Neural cell (in vitro differentiated cells): Measurements from ENCODE around the gene CACNA2D2. TPM values are rescaled to one million over a fixed set of nuclear protein-coding genes. Genes with fewer than 3 reads are reported as not detected.

Source experiments
- H2AFZ ChIP-seq: fragments of 200-600, 300-800 bp; sonication (generic), shearing (Covaris generic); 2 replicates; pipeline ENCODE4 v1.6.0; 2014; ENCODE audit warnings: low read depth, mild to moderate bottlenecking, antibody characterized with exemption, low read length, moderate library complexity
- H3F3A ChIP-seq: fragments of 200-600 bp; shearing (Covaris generic); 2 replicates; pipeline ENCODE4 v1.6.1; 2016; ENCODE audit warnings: mild to moderate bottlenecking, moderate library complexity, mixed read lengths, antibody characterized with exemption, low read length; ENCODE audit not compliant: insufficient read depth, poor library complexity, severe bottlenecking
- H3K27ac ChIP-seq: fragments of 200-600, 300-800 bp; sonication (generic), shearing (Covaris generic); 2 replicates; pipeline ENCODE4 v1.5.1; 2014; ENCODE audit warnings: mild to moderate bottlenecking, low read length, moderate library complexity
- H3K27me3 ChIP-seq: fragments of 300-800, 200-600 bp; sonication (generic), shearing (Covaris generic); 2 replicates; pipeline ENCODE4 v1.6.0; 2014; ENCODE audit warnings: mild to moderate bottlenecking, low read depth, low read length, moderate library complexity; ENCODE audit not compliant: insufficient read depth
- H3K36me3 ChIP-seq: fragments of 300-800, 200-600 bp; sonication (generic), shearing (Covaris generic); 2 replicates; pipeline ENCODE4 v1.5.1; 2014; ENCODE audit warnings: mild to moderate bottlenecking, antibody characterized with exemption, low read length, moderate library complexity; ENCODE audit not compliant: insufficient read depth
- H3K4me2 ChIP-seq: fragments of 300-800, 200-600 bp; sonication (generic), shearing (Covaris generic); 2 replicates; pipeline ENCODE4 v1.6.0; 2014; ENCODE audit warnings: mild to moderate bottlenecking, low read length
- H3K4me3 ChIP-seq: fragments of 300-800, 200-600 bp; sonication (generic), shearing (Covaris generic); 2 replicates; pipeline ENCODE4 v1.5.1; 2014; ENCODE audit warnings: mild to moderate bottlenecking, low read length, moderate library complexity
- H3K79me2 ChIP-seq: fragments of 200-600 bp; shearing (Covaris generic); replicated peaks from 2 replicates; pipeline ENCODE4 v1.6.0; 2014; ENCODE audit warnings: mild to moderate bottlenecking, low read length, moderate library complexity; ENCODE audit not compliant: insufficient read depth
- H3K9ac ChIP-seq: fragments of 300-800, 200-600 bp; sonication (generic), shearing (Covaris generic); 2 replicates; pipeline ENCODE4 v1.6.1; 2016; ENCODE audit warnings: mild to moderate bottlenecking, low read length, mixed read lengths
- H3K9me2 ChIP-seq: fragments of 200-600 bp; shearing (Covaris generic); 2 replicates; pipeline ENCODE4 v1.6.1; 2016; ENCODE audit warnings: mild to moderate bottlenecking, low read length, mixed read lengths; ENCODE audit not compliant: insufficient read depth
- H3K9me3 ChIP-seq: fragments of 200-600, 300-800 bp; sonication (generic), shearing (Covaris generic); 2 replicates; pipeline ENCODE4 v1.6.1; 2016; ENCODE audit warnings: mild to moderate bottlenecking, mixed run types, low read length, moderate library complexity, mixed read lengths
- H4K20me1 ChIP-seq: fragments of 200-600 bp; shearing (Covaris generic); 2 replicates; pipeline ENCODE4 v1.6.1; 2016; ENCODE audit warnings: mild to moderate bottlenecking, mixed run types; ENCODE audit not compliant: insufficient read depth
- EP300 ChIP-seq: fragments of 450-650 bp; conservative IDR thresholded peaks from 2 replicates; pipeline ENCODE4 v1.6.1; 2014; ENCODE audit warnings: antibody characterized with exemption, mild to moderate bottlenecking, moderate library complexity; ENCODE audit not compliant: poor library complexity, severe bottlenecking
- EZH2 ChIP-seq: fragments of 200-600, 300-800 bp; shearing (Covaris generic), sonication (generic); IDR thresholded peaks from 2 replicates; pipeline ENCODE4 v1.6.1; 2014; ENCODE audit warnings: antibody characterized with exemption, low read length, borderline replicate concordance, mild to moderate bottlenecking; ENCODE audit not compliant: insufficient read depth, poor library complexity, severe bottlenecking
- MXI1 ChIP-seq: fragments of 450-650 bp; conservative IDR thresholded peaks from 2 replicates; pipeline ENCODE4 v1.6.1; 2014; ENCODE audit warnings: antibody characterized with exemption, mild to moderate bottlenecking; ENCODE audit not compliant: poor library complexity, severe bottlenecking
- POLR2AphosphoS5 ChIP-seq: IDR thresholded peaks from 2 replicates; pipeline ENCODE4 v1.6.1; 2012
- RAD21 ChIP-seq: fragments of 450-650 bp; conservative IDR thresholded peaks from 2 replicates; pipeline ENCODE4 v1.6.1; 2014; ENCODE audit warnings: antibody characterized with exemption, mild to moderate bottlenecking, moderate library complexity
- REST ChIP-seq: IDR thresholded peaks from 2 replicates; pipeline ENCODE4 v1.6.1; 2012; ENCODE audit warnings: borderline replicate concordance
- SMC3 ChIP-seq: fragments of 450-650 bp; conservative IDR thresholded peaks from 2 replicates; pipeline ENCODE4 v1.6.1; 2014; ENCODE audit warnings: antibody characterized with exemption, mild to moderate bottlenecking, moderate library complexity; ENCODE audit not compliant: poor library complexity
- TAF1 ChIP-seq: IDR thresholded peaks from 2 replicates; pipeline ENCODE4 v1.6.1; 2012; ENCODE audit warnings: low read depth
- polyA plus RNA-seq: library from polyadenylated mRNA; depleted of rRNA; stranded (reverse); fragments of >200 nt; gene quantifications from 2 replicates; pipeline ENCODE4 v1.2.3, GENCODE V29; 2014
- TF ChIP-seq, protein P1 (sequence below): fragments of 450-650 bp; IDR thresholded peaks from 2 replicates; pipeline ENCODE4 v1.5.1; 2014; ENCODE audit warnings: antibody characterized with exemption, mild to moderate bottlenecking, moderate library complexity; ENCODE audit not compliant: poor library complexity, severe bottlenecking

CACNA2D2 gene
- polyA plus RNA-seq, 1 donor from 2014 or later: 7.8 TPM

DNA sequence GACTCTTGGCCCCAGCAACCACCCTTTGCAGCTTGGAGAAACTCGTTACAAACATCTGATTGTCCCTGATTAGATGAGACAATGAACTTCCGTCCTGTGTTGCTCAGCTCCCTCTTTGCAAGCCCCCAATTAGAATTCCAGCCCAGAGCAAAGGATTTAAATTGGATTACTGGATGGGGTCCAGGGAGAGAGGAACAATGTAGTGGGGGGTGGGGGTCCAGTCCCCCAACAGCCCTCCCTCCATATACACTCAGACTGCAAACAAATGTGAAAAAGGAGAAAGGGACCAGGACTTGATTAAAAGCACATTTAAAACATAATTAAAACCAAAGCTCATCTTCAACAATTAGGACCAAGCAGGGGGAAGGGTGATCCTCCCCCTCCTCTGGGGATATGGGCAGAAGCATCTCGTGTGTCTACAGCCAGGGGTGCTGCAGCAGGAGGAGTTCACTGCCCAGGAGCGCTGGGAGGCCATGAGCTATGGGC lies 72.4 kb downstream of the CACNA2D2 start:
- TF ChIP-seq, protein P1, sequence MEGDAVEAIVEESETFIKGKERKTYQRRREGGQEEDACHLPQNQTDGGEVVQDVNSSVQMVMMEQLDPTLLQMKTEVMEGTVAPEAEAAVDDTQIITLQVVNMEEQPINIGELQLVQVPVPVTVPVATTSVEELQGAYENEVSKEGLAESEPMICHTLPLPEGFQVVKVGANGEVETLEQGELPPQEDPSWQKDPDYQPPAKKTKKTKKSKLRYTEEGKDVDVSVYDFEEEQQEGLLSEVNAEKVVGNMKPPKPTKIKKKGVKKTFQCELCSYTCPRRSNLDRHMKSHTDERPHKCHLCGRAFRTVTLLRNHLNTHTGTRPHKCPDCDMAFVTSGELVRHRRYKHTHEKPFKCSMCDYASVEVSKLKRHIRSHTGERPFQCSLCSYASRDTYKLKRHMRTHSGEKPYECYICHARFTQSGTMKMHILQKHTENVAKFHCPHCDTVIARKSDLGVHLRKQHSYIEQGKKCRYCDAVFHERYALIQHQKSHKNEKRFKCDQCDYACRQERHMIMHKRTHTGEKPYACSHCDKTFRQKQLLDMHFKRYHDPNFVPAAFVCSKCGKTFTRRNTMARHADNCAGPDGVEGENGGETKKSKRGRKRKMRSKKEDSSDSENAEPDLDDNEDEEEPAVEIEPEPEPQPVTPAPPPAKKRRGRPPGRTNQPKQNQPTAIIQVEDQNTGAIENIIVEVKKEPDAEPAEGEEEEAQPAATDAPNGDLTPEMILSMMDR: no peak
- TF ChIP-seq EZH2: no peak
- TF ChIP-seq EP300: no peak
- no peak for TF ChIP-seq MXI1
- no peak for TF ChIP-seq REST
- H3K4me3 ChIP-seq: no peak overlapping the region
- no peak overlapping the region for H3K27ac ChIP-seq
- H3K79me2 ChIP-seq: no peaks in the 10 kb centered on the region
- H4K20me1 ChIP-seq: no peaks in the 10 kb centered on the region
- no peaks in the 10 kb centered on the region for H3F3A ChIP-seq
- H3K9ac ChIP-seq: no peak overlapping the region
- H3K9me3 ChIP-seq: no peaks in the 10 kb centered on the region
- no peak overlapping the region for H3K4me2 ChIP-seq
- H3K36me3 ChIP-seq: no peaks in the 10 kb centered on the region
- H3K9me2 ChIP-seq: no peaks in the 10 kb centered on the region
- H2AFZ ChIP-seq: no peak overlapping the region
- no peaks in the 10 kb centered on the region for H3K27me3 ChIP-seq

GRCh38 chr3:50430191-50430590 lies 73.2 kb downstream of the CACNA2D2 start:
- no peak overlapping the region for H3K4me2 ChIP-seq
- TF ChIP-seq EZH2: no peak
- TF ChIP-seq REST: no peak
- no peak for TF ChIP-seq EP300
- TF ChIP-seq SMC3: no peak
- TF ChIP-seq POLR2AphosphoS5: no peak
- no peak for TF ChIP-seq RAD21
- no peak for TF ChIP-seq MXI1
- TF ChIP-seq, protein P1: no peak
- no peak for TF ChIP-seq TAF1
- no peaks in the 10 kb centered on the region for H3K27me3 ChIP-seq
- no peak overlapping the region for H3K9ac ChIP-seq
- H4K20me1 ChIP-seq: no peaks in the 10 kb centered on the region
- no peaks in the 10 kb centered on the region for H3K9me2 ChIP-seq
- H3K4me3 ChIP-seq: no peak overlapping the region
- no peak overlapping the region for H3K27ac ChIP-seq
- H3K9me3 ChIP-seq: no peaks in the 10 kb centered on the region
- no peaks in the 10 kb centered on the region for H3K79me2 ChIP-seq
- no peaks in the 10 kb centered on the region for H3K36me3 ChIP-seq
- H3F3A ChIP-seq: no peaks in the 10 kb centered on the region
- no peak overlapping the region for H2AFZ ChIP-seq
